ELR (cell line): ENCODE data around the gene CAPNS1.

Experiments
- DNase-seq: peaks from one replicate; pipeline ENCODE4 v3.0.0-alpha.2; 2015; ENCODE audit warnings: low read depth

Gene CAPNS1

DNA sequence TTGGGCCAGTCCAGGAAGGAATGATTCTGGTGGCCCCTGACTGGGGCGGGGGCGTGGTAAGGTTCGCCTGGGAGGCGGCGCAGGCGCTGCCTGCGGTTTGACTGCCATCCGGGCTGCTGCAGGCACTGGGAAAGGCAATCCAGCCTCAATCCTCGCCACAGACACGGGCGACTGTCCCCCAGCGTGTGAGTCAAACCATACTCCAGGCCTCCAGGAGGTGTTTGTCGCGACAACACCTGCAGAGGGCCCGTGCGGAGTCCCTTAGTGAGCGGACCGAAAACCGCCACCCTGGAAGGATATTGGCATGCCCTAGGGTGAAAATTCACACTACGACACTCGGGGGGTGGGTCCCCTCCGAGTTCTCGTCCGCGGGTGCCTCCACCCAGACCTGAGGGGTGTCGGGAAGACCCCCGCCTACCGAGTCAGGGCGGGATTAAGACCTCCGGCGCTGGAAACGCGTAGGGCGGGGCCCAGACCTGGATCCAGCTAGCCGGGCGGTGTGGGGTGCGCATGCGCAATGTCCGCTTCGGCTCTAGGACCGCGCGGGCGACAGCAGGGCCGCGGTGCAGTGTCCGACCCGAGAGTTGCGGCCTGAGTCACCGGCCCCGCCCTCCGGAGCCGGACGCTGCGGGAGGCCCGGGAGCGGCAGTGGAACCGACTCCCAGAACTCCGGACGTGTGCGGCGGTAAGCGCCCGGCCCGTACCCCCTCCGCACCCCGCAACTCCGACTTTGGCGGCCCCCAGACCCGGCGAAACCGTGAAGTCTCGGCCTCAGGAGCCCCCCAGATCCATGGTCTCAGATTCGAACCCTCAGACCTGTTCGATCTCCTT lies at the start of gene CAPNS1:
CAPNS1 (plus strand) TSS at position 594 of the 831 bp plus-strand sequence. CDS start 946 bp downstream, outside the sequence.
- peak; percentile 95 for DNase-seq

DNA sequence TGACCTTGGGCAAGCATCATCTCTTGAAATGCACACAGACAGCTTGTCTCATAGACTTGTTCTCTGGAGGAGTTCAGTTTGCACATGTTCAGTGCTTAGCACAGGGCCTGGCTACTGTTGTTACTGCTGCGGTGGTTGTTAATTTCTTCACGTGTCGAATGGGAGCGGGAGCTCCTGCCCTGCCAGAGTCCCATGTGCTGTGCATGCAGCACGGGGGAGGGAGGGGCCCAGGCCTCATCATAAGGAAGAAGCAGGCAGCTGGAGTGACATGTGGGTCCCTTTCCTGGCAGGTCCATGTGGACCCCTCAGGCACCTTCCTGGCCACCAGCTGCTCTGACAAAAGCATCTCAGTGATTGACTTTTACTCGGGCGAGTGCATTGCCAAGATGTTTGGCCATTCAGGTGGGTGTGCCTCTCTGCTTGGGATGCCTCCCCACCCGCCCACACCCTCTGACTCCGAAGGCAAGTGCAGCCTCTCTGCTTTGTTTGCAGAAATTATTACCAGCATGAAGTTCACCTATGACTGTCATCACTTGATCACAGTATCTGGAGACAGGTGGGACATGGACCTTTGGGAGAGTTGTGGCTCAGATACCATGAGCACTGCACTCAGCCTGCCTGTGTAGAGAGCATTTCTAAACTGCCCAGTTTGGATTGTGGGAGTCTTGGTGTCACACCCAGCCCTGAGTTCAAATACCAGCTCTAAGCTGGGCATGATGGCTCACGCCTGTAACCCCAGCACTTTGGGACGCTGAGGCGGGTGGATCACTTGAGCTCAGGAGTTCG lies 48.8 kb upstream of the CAPNS1 start:
- no peak for DNase-seq

GRCh38 chr19:36092566-36092965 lies 47.3 kb upstream of the CAPNS1 start:
- no peak for DNase-seq

- no peak for DNase-seq
Measured at GRCh38 chr19:36093146-36093662, 46.7 kb upstream of the CAPNS1 start.

GRCh38 chr19:36093687-36094086 lies 46.2 kb upstream of the CAPNS1 start:
- no peak for DNase-seq

DNA sequence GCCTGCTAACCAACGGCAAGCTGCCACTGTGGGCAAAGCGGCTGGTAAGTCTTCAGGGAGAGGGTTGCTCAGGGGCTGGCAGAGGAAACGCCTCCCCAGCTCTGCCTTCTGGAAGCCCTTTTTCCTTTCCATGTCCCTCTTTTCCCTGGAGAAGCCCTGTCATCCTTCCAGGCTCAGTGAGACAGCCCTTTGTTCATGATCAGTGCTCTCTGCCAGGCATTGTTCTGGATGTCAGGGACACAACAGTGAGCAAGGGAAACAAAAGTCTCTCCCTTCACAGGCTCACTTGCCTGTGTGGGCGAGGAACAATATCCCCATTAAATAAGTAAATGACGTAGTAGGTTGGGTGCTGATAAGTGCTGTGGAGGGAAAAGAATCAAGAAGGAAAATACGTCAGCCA lies 42.8 kb upstream of the CAPNS1 start:
- no peak for DNase-seq

GRCh38 chr19:36099166-36099785 lies 40.6 kb upstream of the CAPNS1 start:
- no peak for DNase-seq

DNA sequence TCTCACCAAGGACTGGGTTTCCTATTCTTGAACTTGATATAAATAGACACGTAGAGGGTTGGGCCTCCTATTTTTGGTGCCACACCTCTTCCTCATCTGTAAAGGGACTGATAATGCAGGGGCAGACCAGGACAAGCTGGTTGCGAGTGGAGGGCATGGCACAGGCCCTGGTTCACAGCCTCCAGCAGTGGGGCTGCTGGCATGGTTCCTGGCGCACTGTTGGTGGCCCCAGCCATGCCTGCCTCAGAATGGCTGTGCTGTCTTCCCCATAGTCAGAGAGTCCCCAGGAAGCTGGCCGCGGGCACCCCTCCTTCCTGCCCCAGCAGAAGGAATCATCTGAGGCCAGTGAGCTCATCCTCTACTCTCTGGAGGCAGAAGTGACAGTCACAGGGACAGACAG lies 39.4 kb upstream of the CAPNS1 start:
- DNase-seq: no peak

GRCh38 chr19:36101550-36102327 lies 38.1 kb upstream of the CAPNS1 start:
- DNase-seq: no peak

GRCh38 chr19:36103040-36103626 lies 36.7 kb upstream of the CAPNS1 start:
- DNase-seq: no peak

DNA sequence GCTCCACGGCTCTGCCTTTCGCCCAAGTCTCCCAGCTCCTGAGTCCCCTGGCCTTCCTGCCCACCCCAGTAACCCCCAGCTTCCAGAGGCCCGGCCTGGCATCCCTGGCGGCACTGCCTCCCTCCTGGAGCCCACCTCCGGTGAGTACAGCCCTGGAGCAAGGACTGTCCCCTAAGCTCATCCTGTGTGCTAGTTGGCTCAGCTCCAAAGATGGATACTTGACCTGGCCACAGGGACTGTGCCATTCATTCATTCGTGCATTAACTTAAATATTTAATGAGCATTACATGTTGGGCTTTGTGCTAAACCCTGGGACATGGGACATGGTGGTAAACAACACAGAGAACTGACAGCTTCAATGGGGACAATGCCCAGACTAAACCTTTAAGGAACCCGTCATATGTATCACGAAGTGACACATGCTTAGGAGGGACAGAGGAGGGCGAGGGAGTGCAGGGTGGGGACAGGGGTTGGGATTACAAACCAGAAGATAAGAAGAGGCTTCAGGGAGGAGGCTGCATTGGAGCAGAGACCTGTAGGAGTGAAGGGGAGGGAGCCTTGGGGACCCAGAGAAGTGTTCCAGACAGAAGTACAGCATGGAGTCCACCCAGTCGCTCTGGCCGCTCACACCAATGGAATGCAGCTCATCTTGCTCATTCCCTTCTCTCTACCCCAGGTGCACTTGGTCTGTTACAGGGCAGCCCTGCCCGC lies 35.9 kb upstream of the CAPNS1 start:
- peak; percentile 40 for DNase-seq

DNA sequence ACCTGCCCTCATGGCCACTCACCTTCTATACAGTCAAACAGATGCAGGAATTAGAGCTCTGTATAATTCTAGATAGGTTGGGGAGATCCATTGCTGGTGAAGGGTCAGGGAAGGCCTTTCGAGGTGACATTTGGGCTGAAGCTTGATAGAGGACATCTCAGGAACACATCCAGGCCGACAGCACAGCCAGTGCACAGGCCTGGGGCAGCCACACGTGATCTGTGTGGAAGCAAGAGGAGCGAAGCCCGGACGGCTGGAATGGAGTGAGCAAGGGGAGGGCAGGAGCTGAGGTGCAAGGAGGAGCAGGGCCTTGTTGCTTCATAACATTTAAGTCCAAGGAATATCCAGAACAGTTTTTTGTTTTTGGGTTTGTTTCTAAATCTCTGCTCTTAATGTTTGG lies 33.4 kb upstream of the CAPNS1 start:
- no peak for DNase-seq

- DNase-seq: no peak
Measured at GRCh38 chr19:36106991-36107390, 32.9 kb upstream of the CAPNS1 start.

GRCh38 chr19:36108684-36109083 lies 31.2 kb upstream of the CAPNS1 start:
- DNase-seq: no peak

DNA sequence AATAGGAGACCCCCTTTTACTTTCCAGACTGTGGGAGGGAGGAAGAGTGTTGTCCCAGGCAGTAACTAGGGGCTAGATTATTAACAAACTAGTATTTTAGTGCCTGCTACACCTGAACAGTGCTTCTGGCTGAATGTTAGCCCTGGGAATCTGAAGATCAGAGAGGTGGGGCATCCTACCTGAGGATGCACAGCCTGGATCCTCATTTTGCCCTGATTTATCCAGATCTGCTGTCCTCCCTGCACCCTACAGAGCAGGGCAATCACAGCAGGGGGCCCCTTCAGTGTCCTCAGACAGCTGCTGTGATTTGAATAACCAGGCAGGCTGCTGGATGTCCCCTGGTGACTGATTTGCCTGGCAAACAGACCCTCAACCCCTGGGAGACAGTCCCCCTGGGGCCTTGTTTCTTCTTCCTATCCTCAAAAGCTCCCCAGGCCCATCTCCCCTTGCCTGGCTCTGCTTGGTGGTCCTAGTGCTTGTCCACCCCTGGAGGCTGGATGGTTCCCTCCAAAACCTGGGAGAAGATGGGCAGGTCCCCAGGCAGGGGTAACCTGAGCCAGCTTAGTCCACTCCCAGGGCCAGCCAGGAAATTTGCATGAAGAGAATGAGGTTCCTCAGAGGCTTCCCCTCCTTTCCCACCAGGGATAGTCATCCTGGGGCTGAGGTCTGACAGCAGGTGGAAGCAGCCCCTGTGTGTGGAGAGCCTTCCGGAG lies 29.2 kb upstream of the CAPNS1 start, which contains the start of gene OVOL3:
OVOL3 (plus strand) TSS at position 657 of the 713 bp plus-strand sequence. CDS start 60 bp downstream, outside the sequence.
- no peak for DNase-seq

GRCh38 chr19:36111200-36111539 lies 28.7 kb upstream of the CAPNS1 start:
- no peak for DNase-seq

- no peak for DNase-seq
Measured at GRCh38 chr19:36112678-36113077, 27.2 kb upstream of the CAPNS1 start.

DNA sequence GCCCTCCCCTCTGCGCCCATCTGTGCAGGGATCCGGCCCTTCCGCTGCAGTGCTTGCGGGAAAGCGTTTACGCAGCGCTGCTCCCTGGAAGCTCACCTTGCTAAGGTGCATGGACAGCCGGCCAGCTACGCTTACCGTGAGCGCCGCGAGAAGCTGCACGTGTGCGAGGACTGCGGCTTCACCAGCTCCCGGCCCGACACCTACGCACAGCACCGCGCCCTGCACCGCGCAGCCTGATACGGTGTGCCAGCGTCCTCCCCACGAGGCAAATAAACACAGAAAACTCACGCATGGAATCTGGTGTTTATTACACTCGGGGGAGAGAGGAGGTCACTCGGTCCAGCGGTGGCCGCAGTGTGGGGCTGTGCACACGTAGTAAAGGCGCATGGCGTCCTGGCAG lies 26.4 kb upstream of the CAPNS1 start:
- no peak for DNase-seq

DNA sequence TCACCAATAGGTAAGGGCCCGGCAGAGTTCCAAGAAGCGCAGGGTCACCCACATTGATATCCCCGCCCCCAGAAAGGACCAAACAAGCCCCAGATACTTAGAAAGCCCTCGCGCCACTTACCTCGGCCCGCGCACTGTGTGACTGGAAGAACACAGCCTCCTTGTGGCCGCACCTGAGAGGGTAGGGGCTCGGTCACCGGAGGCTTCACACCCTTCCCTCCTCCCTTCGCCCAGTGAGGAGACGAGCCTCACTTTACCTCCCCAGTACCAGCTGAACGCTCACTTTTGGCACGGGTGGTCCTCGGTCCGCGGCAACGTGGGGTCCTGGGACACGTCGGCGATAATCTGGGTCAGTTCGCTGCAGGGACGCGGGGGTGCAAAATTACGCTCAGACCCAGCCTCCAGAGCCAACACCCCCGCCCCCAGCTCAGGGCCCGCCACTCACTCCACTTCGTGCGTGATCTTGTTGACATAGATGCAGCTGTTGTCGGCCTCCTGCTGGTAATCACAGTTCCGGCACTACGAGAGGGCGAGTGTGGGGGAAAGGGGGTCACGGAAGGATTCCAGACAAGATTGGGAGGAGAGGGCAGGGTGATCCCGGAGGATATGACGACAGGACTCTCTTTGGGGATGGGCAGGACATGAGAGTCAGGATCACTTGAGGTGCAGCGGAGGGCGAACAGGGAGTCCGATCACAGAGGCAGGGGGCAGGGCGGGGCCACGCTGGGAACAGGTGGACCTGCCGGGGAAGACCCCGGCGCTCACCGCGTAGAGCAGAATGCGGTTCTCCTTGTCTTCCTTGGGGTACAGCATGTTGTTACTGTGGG lies 25.8 kb upstream of the CAPNS1 start:
- peak; percentile 52 for DNase-seq
